Panc1 (cell line): Measurements from ENCODE around the gene COG8. TPM values are rescaled to one million over a fixed set of nuclear protein-coding genes. Genes with fewer than 3 reads are reported as not detected.
A peak's percentile ranks its signal among the peaks of the same experiment; 100 is the strongest.

ENCODE experiments used
- ATAC-seq: fragments of 200-7000 bp; cut with Tn5 transposase; 2 replicates; pipeline ENCODE4 v1.9.1; 2020; ENCODE audit warnings: mild to moderate bottlenecking, moderate library complexity
- BruUV-seq: library from RNA; stranded (reverse); fragments of 400-500 nt; replicated peaks from 2 replicates; lab custom pipeline; 2021; lab: Mats Ljungman, UMichigan
- CTCF ChIA-PET: fragments of 300-600 bp; sonication (Branson Sonifier 250); formaldehyde crosslinking; loops from one replicate; lab custom pipeline; 2022; ENCODE audit warnings: antibody characterized with exemption; lab: Charles Lee
- POLR2A ChIA-PET: fragments of 300-600 bp; sonication (Branson Sonifier 250); formaldehyde crosslinking; loops from one replicate; lab custom pipeline; 2022; ENCODE audit warnings: antibody characterized with exemption; lab: Charles Lee
- DNase-seq: peaks from one replicate; pipeline ENCODE4 v3.0.0-alpha.2; 2010; ENCODE audit warnings: low read depth, low spot score
- H3K27ac ChIP-seq: 2 replicates; pipeline ENCODE4 v1.5.1; 2011; ENCODE audit warnings: mild to moderate bottlenecking, low read length, inconsistent platforms
- H3K27me3 ChIP-seq: fragments of 200-500 bp; sonication (Bioruptor generic); 2 replicates; pipeline ENCODE4 v1.6.0; 2014; ENCODE audit warnings: low read length, inconsistent platforms; ENCODE audit not compliant: control insufficient read depth, insufficient read depth
- H3K36me3 ChIP-seq: fragments of 200-500 bp; sonication (Bioruptor generic); 2 replicates; pipeline ENCODE4 v1.5.1; 2014; ENCODE audit warnings: inconsistent platforms, mild to moderate bottlenecking, low read length, moderate library complexity; ENCODE audit not compliant: control insufficient read depth, insufficient read depth
- H3K4me1 ChIP-seq: 2 replicates; pipeline ENCODE4 v1.5.1; 2011; ENCODE audit warnings: inconsistent platforms, mild to moderate bottlenecking, low read length, moderate library complexity; ENCODE audit not compliant: control insufficient read depth, insufficient read depth
- H3K4me3 ChIP-seq, 2 experiments: 2 replicates each; pipeline ENCODE4 v1.5.1; 2011 to 2012; ENCODE audit warnings: low read depth in 2 of 2, low read length in 2 of 2, mild to moderate bottlenecking in 2 of 2, inconsistent platforms in 1 of 2, moderate library complexity in 1 of 2
- H3K9me3 ChIP-seq: fragments of 200-500 bp; sonication (Bioruptor generic); 2 replicates; pipeline ENCODE4 v1.5.1; 2014; ENCODE audit warnings: low read depth, mild to moderate bottlenecking, inconsistent platforms, low read length, moderate library complexity; ENCODE audit not compliant: control insufficient read depth, insufficient read depth
- POLR2AphosphoS5 ChIP-seq: IDR thresholded peaks from 2 replicates; pipeline ENCODE4 v1.6.1; 2012; ENCODE audit warnings: mild to moderate bottlenecking, low read depth, low read length, moderate library complexity
- SIN3A ChIP-seq: IDR thresholded peaks from 2 replicates; pipeline ENCODE4 v1.6.1; 2012; ENCODE audit warnings: low read depth, mild to moderate bottlenecking, low read length, moderate library complexity, borderline replicate concordance; ENCODE audit not compliant: insufficient read depth
- TCF7L2 ChIP-seq: IDR thresholded peaks from 2 replicates; pipeline ENCODE4 v1.6.1; 2011; ENCODE audit warnings: mild to moderate bottlenecking, low read depth, low read length, inconsistent platforms
- in situ Hi-C: cut with HindIII; loops from 2 replicates; pipeline ENCODE4 v1.10.0; 2016; ENCODE audit warnings: low sequenced_read_pairs, low pct_unique_long_range_greater_than_20kb
- intact Hi-C: fragments of 100-400 bp; cut with micrococcal nuclease; formaldehyde crosslinking; loops from one replicate; pipeline ENCODE4 v1.10.0; 2022; ENCODE audit not compliant: unreplicated experiment
- total RNA-seq: library from RNA; stranded (reverse); gene quantifications from one replicate; pipeline ENCODE4 v1.2.1, GENCODE V29; 2021; ENCODE audit not compliant: unreplicated experiment
- TF ChIP-seq, protein P1 (sequence below), 2 experiments: IDR thresholded peaks; 2 replicates each; pipeline ENCODE4 v1.6.1; 2011 to 2012; ENCODE audit warnings: low read depth in 2 of 2, control low read depth in 1 of 2, low read length in 1 of 2, mild to moderate bottlenecking in 1 of 2, moderate library complexity in 1 of 2; ENCODE audit not compliant: insufficient read depth in 1 of 2
- TF ChIP-seq, protein P2 (sequence below): fragments of 450-650 bp; IDR thresholded peaks from 2 replicates; pipeline ENCODE4 v1.5.1; 2017; ENCODE audit warnings: mild to moderate bottlenecking

Gene COG8
- total RNA-seq, 1 experiment from 2014 or later = 30.5 TPM

DNA sequence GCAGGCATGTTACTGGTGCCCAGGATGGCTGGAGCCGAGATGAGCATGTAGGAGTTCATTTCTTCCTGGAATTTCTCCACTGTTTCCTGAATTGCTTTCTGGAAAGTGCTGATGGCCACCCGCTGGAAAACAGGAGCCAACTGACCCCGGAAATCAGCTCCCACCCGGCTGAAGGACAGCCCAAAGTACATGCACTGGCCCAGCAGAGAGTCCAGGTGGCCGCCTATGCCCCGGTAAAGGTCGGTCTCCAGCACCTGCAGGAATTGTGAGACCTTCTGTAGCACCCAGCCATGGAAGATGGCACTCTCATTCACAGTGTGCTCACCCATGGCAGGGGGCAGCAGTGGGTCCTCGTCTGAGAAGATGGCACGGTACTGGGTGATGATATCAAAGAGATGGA, 4.7 kb downstream of the COG8 start:
- no peak overlapping the region for H3K4me3 ChIP-seq
- no peak for ATAC-seq
- TF ChIP-seq TCF7L2 (no peak), SIN3A (no peak), POLR2AphosphoS5 (no peak)
- TF ChIP-seq, protein P1, sequence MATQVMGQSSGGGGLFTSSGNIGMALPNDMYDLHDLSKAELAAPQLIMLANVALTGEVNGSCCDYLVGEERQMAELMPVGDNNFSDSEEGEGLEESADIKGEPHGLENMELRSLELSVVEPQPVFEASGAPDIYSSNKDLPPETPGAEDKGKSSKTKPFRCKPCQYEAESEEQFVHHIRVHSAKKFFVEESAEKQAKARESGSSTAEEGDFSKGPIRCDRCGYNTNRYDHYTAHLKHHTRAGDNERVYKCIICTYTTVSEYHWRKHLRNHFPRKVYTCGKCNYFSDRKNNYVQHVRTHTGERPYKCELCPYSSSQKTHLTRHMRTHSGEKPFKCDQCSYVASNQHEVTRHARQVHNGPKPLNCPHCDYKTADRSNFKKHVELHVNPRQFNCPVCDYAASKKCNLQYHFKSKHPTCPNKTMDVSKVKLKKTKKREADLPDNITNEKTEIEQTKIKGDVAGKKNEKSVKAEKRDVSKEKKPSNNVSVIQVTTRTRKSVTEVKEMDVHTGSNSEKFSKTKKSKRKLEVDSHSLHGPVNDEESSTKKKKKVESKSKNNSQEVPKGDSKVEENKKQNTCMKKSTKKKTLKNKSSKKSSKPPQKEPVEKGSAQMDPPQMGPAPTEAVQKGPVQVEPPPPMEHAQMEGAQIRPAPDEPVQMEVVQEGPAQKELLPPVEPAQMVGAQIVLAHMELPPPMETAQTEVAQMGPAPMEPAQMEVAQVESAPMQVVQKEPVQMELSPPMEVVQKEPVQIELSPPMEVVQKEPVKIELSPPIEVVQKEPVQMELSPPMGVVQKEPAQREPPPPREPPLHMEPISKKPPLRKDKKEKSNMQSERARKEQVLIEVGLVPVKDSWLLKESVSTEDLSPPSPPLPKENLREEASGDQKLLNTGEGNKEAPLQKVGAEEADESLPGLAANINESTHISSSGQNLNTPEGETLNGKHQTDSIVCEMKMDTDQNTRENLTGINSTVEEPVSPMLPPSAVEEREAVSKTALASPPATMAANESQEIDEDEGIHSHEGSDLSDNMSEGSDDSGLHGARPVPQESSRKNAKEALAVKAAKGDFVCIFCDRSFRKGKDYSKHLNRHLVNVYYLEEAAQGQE (IDR thresholded peaks at IDR 0.05; ENCODE audit: insufficient read depth in 1 of 2, low read depth in 2 of 2, low read length in 1 of 2) = no peak
- TF ChIP-seq, protein P2, sequence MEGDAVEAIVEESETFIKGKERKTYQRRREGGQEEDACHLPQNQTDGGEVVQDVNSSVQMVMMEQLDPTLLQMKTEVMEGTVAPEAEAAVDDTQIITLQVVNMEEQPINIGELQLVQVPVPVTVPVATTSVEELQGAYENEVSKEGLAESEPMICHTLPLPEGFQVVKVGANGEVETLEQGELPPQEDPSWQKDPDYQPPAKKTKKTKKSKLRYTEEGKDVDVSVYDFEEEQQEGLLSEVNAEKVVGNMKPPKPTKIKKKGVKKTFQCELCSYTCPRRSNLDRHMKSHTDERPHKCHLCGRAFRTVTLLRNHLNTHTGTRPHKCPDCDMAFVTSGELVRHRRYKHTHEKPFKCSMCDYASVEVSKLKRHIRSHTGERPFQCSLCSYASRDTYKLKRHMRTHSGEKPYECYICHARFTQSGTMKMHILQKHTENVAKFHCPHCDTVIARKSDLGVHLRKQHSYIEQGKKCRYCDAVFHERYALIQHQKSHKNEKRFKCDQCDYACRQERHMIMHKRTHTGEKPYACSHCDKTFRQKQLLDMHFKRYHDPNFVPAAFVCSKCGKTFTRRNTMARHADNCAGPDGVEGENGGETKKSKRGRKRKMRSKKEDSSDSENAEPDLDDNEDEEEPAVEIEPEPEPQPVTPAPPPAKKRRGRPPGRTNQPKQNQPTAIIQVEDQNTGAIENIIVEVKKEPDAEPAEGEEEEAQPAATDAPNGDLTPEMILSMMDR = no peak
- DNase-seq = no peak
- in situ Hi-C loops (no loop called here), intact Hi-C loops (no loop called here)
- no peaks in the 10 kb centered on the region for H3K9me3 ChIP-seq
- peaks cover 7% of the 10 kb centered on the region for H3K4me1 ChIP-seq
- BruUV-seq = no TSS peak
- ChIA-PET POLR2A (no interaction called here), CTCF (no interaction called here)
- H3K27ac ChIP-seq = no peak overlapping the region
- H3K36me3 ChIP-seq = peaks cover 6% of the 10 kb centered on the region; the same call in 1 of the 2 replicates
- H3K27me3 ChIP-seq = no peaks in the 10 kb centered on the region

DNA sequence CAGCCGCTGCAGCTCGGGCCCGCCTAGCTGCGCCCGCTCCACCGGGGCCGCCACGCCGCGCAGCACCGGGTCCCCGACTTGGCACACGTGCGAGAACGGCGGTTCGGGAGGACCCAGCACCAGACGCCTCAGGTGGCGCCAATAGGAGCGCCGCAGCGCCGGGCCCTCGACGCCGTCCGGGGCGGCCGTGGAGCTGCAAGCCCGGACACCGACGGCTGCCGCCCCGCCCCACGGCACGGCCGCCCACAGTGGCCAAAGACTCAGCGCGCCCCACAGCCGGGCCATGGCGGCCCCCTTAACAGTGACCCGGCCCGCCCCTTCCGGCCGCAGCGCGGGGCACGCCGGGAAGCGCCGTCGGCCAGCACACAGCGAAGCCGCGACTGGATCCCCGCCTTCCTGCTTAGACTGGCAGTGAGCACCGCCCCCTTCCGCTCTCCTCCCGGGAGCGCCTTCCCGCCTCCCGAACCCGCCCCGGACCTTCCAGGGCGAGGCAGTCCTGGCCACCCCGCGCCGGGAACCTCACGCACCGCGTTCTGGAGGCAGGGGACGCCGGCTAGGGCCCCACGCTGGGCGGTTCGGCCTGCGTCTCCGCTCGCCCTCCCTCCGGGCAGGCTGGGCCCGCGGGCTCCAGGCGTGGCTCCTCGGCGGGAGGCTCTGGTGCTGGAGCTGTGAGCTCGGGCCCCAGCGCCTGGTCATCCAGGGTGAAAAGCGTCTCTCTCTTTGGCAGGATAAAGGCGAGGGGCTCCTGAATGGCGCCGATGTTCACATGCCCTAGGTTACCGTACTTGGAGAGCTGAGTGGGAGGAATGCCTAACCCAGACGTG, 8.9 kb downstream of the COG8 start, which contains the start of gene PDF:
Gene PDF (minus strand): TSS at position 303 of the 824 bp plus-strand sequence. CDS start 18 bp downstream, at position 285.
- Histone ChIP-seq H3K27ac (peak within 1 kb of the TSS; percentile 90), H3K27me3 (no peaks in the 10 kb centered on the region), H3K4me3 (peak within 1 kb of the TSS; percentile 64 to 71), H3K36me3 (peaks cover 2% of the 10 kb centered on the region; the same call in 1 of the 2 replicates), H3K9me3 (no peaks in the 10 kb centered on the region), H3K4me1 (peaks cover 13% of the 10 kb centered on the region; the same call in 1 of the 2 replicates)
- no peak for DNase-seq
- ChIA-PET CTCF (no interaction called here), POLR2A (no interaction called here)
- in situ Hi-C loops (no loop called here), intact Hi-C loops (no loop called here)
- peak; percentile 92 for ATAC-seq
- TF ChIP-seq, protein P1 (IDR thresholded peaks at IDR 0.05; ENCODE audit: insufficient read depth in 1 of 2, low read depth in 2 of 2, low read length in 1 of 2) = no peak
- TF ChIP-seq SIN3A = peak; percentile 56; the same call in 1 of the 2 replicates
- peak; percentile 90 for TF ChIP-seq POLR2AphosphoS5
- BruUV-seq = no TSS peak
